Loucy (cell line): ENCODE data around the gene VAV3.

Experiments used
- CTCF ChIP-seq: fragments of 200-600 bp; sonication (generic); conservative IDR thresholded peaks from 2 replicates; pipeline ENCODE4 v1.5.1; 2014; ENCODE audit warnings: mild to moderate bottlenecking, antibody characterized with exemption, low read length
- EZH2phosphoT487 ChIP-seq: fragments of 200-600 bp; IDR thresholded peaks from 2 replicates; pipeline ENCODE4 v1.6.1; 2018; ENCODE audit warnings: antibody characterized with exemption, mild to moderate bottlenecking, moderate library complexity, borderline replicate concordance

DNA sequence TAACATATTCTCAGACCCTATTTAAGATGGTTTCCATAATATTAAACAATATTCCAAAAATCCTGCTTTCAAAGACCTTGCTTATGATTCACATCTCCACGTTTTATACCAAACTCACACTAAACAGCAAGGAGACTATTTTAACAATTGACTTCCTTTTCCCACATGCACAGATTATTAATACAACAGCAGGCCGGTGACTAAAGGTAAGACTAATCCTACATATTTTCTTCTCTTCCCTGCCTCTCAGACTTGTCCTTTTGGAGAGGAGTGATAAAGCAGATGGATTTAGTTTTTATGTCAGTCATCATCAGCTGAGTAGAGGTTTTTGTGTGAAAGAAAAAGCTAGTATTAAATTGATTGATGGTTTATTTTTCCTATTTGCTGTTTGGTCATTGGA is 423.6 kb downstream of the VAV3 start:
- TF ChIP-seq EZH2phosphoT487 (no peak), CTCF (no peak)
